WI38 (cell line): ENCODE data around the gene PTPRS.

Experiments
- H3K4me3 ChIP-seq: 2 replicates; pipeline ENCODE4 v1.5.1; 2011; ENCODE audit warnings: low read depth, mild to moderate bottlenecking, control low read depth, low read length
- TF ChIP-seq, protein P1 (sequence below): IDR thresholded peaks from 2 replicates; pipeline ENCODE4 v1.5.1; 2012; ENCODE audit warnings: low read depth, mild to moderate bottlenecking, control low read depth, low read length

Gene PTPRS

DNA sequence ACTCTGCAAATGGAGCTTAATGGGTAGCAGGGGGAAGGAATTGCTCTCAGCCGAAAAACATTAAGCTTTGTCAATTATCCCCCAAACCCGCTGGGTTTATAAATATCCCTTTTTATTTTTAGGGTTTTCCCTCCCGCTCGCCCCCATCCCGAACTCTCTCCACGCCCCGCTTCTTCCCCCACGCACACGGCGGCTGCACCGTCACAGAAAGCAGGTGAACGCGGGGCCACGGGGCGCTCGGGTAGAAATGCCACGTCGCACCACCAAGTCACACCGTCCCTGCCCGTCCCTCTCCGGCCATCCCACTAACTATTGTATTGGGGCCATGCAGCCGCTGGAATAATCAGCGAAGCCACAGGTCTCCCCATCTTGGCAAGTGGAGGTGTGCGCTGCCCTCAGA is 3.5 kb downstream of the PTPRS start:
- TF ChIP-seq, protein P1, sequence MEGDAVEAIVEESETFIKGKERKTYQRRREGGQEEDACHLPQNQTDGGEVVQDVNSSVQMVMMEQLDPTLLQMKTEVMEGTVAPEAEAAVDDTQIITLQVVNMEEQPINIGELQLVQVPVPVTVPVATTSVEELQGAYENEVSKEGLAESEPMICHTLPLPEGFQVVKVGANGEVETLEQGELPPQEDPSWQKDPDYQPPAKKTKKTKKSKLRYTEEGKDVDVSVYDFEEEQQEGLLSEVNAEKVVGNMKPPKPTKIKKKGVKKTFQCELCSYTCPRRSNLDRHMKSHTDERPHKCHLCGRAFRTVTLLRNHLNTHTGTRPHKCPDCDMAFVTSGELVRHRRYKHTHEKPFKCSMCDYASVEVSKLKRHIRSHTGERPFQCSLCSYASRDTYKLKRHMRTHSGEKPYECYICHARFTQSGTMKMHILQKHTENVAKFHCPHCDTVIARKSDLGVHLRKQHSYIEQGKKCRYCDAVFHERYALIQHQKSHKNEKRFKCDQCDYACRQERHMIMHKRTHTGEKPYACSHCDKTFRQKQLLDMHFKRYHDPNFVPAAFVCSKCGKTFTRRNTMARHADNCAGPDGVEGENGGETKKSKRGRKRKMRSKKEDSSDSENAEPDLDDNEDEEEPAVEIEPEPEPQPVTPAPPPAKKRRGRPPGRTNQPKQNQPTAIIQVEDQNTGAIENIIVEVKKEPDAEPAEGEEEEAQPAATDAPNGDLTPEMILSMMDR = no peak
- no peak overlapping the region for H3K4me3 ChIP-seq

DNA sequence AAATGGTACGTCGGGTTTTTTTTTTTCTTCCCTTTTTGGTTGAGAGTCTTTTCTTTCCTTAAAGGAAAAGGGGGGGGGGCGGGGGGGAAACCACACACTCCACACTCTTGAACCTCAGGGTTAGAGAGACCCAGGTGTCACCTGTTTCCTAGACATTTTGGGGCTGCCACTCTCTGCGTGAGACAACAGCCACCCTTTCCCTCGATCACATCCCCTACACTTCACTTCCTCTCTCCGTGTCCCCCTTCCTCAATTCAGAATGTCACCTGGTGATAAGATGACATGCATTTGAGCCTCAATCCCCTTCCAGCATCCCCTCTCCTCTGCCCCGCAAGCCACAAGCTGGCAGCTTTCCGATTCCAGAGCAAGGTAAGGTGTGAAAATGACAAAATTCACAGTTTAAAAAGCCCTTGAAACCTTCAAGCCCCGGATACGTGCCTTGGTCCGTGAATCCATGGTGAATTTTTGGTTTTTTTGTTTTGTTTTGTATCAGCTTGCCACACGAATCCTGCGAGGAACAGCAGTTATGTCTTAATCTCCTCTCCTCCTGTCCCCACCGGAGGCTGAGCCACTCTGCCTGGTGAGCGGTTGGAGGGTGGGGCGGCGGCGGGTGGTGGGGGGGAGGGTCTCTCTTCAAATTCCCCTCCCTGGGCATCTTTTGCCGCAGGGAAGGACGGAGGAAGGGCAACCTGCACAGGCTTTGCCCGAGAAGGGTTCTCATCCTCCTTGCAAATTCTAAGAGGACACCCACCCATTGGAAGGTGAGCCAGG is 4.2 kb downstream of the PTPRS start:
- TF ChIP-seq, protein P1 = no peak
- H3K4me3 ChIP-seq = no peak overlapping the region

DNA sequence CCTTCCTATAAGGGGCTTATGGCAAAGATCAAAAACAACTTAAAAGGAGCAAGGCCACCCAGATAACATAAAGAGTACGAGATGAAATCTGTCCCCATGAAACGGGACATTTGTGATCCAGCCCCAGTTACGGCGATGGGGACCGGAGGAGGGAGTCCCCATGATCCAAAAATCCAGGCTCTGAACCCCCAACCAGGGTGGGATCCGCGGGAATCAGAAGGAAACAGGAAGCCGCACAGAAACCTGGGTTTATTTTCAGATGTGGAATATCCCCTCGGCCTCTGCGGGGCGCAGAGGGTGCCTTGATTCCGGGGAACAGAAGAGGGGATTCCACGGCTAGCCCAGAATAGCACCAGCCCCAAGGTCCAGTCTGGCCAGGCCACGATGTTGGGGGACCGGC is 5.0 kb downstream of the PTPRS start:
- H3K4me3 ChIP-seq = no peak overlapping the region
- TF ChIP-seq, protein P1 = no peak

- H3K4me3 ChIP-seq = no peak overlapping the region
- TF ChIP-seq, protein P1 = no peak
These were observed 5.7 kb downstream of the PTPRS start for GRCh38 chr19:5334824-5335500.

DNA sequence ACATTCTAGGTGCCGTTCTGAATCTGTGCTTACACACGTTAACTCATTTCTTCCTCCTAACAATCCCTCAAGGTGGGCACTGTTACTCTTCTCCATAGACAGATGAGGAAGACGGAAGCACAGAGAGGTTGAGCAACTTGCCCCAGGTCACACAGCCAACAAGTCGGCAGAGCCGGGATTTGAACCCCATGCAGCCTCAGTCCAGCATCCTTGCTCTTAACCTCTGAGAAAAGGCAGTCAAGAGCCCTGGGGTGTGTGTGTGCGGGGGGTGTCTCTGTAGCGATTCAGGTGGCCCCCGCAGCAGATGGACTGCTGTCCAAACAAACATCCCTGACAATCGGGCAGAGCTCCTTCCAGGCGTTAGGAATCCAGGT is 6.3 kb downstream of the PTPRS start:
- TF ChIP-seq, protein P1 = no peak

DNA sequence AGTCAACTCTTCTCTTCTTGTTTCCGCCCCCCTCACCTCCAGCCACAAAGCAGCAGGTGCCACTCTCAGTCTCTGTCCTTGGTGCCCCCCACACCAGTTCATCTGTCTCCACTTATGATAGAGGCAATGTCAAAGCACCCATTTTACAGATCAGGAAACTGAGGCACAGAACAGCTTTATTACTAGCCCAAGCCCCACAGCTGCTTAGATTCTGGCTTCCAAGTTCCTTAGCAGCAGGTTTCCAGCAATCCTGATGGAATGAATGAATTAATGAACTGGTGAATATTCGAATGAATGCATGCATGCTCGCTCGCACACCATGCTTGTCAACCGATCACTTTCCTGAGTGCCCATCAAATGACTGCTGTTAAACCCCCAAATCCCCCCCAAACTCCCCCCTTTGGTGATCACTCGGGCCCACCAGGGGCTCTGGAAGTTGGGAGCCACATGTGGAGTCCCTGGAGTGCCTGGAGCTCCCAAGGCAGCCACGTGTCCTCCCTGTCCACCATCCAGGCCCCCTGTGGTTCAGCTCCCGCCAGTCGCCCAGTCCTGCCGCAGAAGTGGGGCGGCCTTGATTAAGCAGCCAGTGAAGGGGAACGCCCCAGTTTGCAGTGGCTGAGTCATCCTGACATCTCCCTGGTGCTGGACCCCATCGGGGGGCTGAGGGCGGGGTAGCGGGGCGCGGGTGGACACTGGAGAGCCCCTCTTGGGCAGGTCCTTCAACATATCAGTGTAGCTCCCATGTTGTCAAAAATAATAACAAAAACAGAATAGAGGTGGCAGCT is 6.8 kb downstream of the PTPRS start:
- H3K4me3 ChIP-seq = no peak overlapping the region
- TF ChIP-seq, protein P1 = no peak

More for the DNA sequence above, 6.3 kb downstream of the PTPRS start:
- no peak overlapping the region for H3K4me3 ChIP-seq

- TF ChIP-seq, protein P1 = no peak
These were observed 8.1 kb downstream of the PTPRS start for GRCh38 chr19:5332501-5332900.

More at GRCh38 chr19:5332501-5332900, 8.1 kb downstream of the PTPRS start:
- H3K4me3 ChIP-seq = no peak overlapping the region
